22Rv1 (cell line): ENCODE data around the gene OGDHL.

Experiments used
- H3K27ac ChIP-seq: fragments of 450-650 bp; 2 replicates; pipeline ENCODE4 v1.5.1; 2017
- CTCF ChIP-seq: fragments of 450-650 bp; IDR thresholded peaks from 2 replicates; pipeline ENCODE4 v1.5.1; 2017; ENCODE audit warnings: mild to moderate bottlenecking
- ZFX ChIP-seq: fragments of 450-650 bp; IDR thresholded peaks from 2 replicates; pipeline ENCODE4 v1.6.1; 2017; ENCODE audit warnings: antibody characterized with exemption, borderline replicate concordance

The OGDHL gene

DNA sequence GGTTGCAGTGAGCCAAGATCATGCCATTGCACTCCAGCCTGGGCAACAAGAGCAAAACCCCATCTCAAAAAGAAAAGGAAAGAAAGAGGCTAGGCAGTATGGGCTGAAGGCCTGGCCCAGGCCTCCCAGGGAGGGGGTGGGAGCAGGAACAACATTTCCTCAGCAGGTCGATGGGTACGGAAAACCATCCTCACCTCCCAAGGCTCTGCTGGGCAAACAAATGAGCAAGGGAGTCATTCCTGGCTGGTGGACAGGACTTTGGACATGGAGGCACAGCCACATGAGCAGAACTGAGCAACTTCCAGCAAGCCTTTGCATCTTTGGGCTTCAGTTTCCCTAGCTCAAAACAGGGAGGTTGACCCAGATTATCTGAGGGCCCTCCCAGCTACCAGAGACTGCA lies 13.0 kb downstream of the OGDHL start:
- no peak overlapping the region for H3K27ac ChIP-seq
- TF ChIP-seq CTCF (no peak), ZFX (no peak)

GRCh38 chr10:49748006-49748405 lies 14.1 kb downstream of the OGDHL start:
- TF ChIP-seq CTCF (no peak), ZFX (no peak)
- no peak overlapping the region for H3K27ac ChIP-seq

- no peak for TF ChIP-seq CTCF
- TF ChIP-seq ZFX: no peak
- H3K27ac ChIP-seq: no peak overlapping the region
Measured at GRCh38 chr10:49747303-49747646, 14.8 kb downstream of the OGDHL start.

- TF ChIP-seq CTCF: no peak
- TF ChIP-seq ZFX: no peak
- H3K27ac ChIP-seq: no peak overlapping the region
Measured at GRCh38 chr10:49746626-49747302, 15.4 kb downstream of the OGDHL start.

- H3K27ac ChIP-seq: no peak overlapping the region
- TF ChIP-seq CTCF: no peak
- TF ChIP-seq ZFX: no peak
Measured at GRCh38 chr10:49745756-49746155, 16.4 kb downstream of the OGDHL start.

DNA sequence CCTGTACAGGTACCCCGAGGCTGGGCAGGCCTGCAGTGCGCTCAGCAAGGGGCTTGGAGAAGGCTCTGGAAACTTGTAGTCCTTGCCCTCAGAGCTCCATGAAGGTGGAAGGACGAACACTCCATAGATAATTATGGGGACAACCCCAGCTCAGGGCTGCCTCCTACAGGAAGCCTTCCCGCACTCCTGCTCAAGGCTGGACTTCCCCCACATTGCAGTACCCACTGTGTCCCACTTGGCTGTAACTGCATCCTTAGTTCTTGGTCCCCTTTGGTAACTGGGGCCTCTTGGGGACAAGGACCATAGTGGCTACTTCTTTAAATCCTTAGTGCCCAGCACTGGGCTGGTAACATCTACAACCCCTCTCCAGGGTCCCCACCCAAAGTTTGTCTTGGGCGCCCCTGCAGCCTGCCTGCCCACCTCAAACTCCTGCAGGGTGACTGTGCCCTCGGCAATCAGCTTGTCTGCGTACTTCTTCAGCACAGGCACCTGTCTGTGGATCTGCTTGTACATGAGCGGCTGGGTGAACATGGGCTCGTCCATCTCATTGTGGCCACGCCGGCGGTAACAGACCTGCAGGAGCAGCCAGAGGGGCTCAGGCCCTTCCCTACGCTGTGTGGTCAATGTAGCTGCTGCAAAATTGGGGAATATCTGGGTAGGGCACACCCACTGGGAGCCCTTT lies 17.1 kb downstream of the OGDHL start:
- TF ChIP-seq ZFX: no peak
- no peak for TF ChIP-seq CTCF
- H3K27ac ChIP-seq: no peak overlapping the region

- no peak overlapping the region for H3K27ac ChIP-seq
- no peak for TF ChIP-seq CTCF
Measured at GRCh38 chr10:49744091-49744685, 17.9 kb downstream of the OGDHL start.
